ENCODE data around the gene NRG2. TPM values are rescaled to one million over a fixed set of nuclear protein-coding genes. Genes with fewer than 3 reads are reported as not detected.

The NRG2 gene
- total and polyA plus RNA-seq, 2 experiments from 2014 or later = 0.05 TPM; not detected in 1

GRCh38 chr5:140049205-140049604 is 6.1 kb upstream of the NRG2 start:
- WGBS, 2 experiments (ENCODE audit: low coverage in 1 of 2, low lambda C conversion rate in 2 of 2, missing lambda C conversion rate in 2 of 2) = 83 to 89% methylated on average over 1 of the region's 1 CpG
- Histone ChIP-seq H3K4me1 (ENCODE audit: insufficient read depth) (no peaks in the 10 kb centered on the region), H3F3A (ENCODE audit: insufficient read depth) (no peaks in the 10 kb centered on the region), H3K36me3 (ENCODE audit: low read depth) (no peaks in the 10 kb centered on the region), H3K4me2 (ENCODE audit: unreplicated experiment) (no peak overlapping the region), H3K9me2 (ENCODE audit: insufficient read depth) (no peaks in the 10 kb centered on the region), H4K20me1 (ENCODE audit: insufficient read depth) (no peaks in the 10 kb centered on the region), H3K4me3 (no peak overlapping the region), H3K9me3 (ENCODE audit: low read depth) (no peaks in the 10 kb centered on the region), H3K79me2 (ENCODE audit: insufficient read depth) (no peaks in the 10 kb centered on the region), H3K27me3 (replicated peaks; ENCODE audit: insufficient read depth) (peaks cover 34% of the 10 kb centered on the region; the same call in 1 of the 2 replicates), H2AFZ (no peak overlapping the region), H3K9ac (no peak overlapping the region), H3K27ac (no peak overlapping the region)
- TF ChIP-seq EZH2phosphoT487 (IDR thresholded peaks at IDR 0.05; ENCODE audit: insufficient read depth, low read depth) (no peak), EZH2 (IDR thresholded peaks at IDR 0.05; ENCODE audit: insufficient read depth, poor library complexity, severe bottlenecking) (no peak)
- in situ Hi-C loops (cut with MboI) = no loop called here
- DNase-seq = no peak

GRCh38 chr5:140044041-140044440 is 942 bp upstream of the NRG2 start:
- Histone ChIP-seq H3K4me2 (ENCODE audit: unreplicated experiment) (no peak overlapping the region), H3K27me3 (replicated peaks; ENCODE audit: insufficient read depth) (peaks cover 31% of the 10 kb centered on the region; the same call in 1 of the 2 replicates), H3F3A (ENCODE audit: insufficient read depth) (no peaks in the 10 kb centered on the region), H3K4me3 (no peak overlapping the region), H3K4me1 (ENCODE audit: insufficient read depth) (no peaks in the 10 kb centered on the region), H4K20me1 (ENCODE audit: insufficient read depth) (no peaks in the 10 kb centered on the region), H3K79me2 (ENCODE audit: insufficient read depth) (no peaks in the 10 kb centered on the region), H3K27ac (no peak overlapping the region), H3K36me3 (ENCODE audit: low read depth) (no peaks in the 10 kb centered on the region), H2AFZ (no peak overlapping the region), H3K9me2 (ENCODE audit: insufficient read depth) (no peaks in the 10 kb centered on the region), H3K9ac (no peak overlapping the region), H3K9me3 (ENCODE audit: low read depth) (no peaks in the 10 kb centered on the region)
- in situ Hi-C loops (cut with MboI) = no loop called here
- TF ChIP-seq EZH2 (IDR thresholded peaks at IDR 0.05; ENCODE audit: insufficient read depth, poor library complexity, severe bottlenecking) (no peak), EZH2phosphoT487 (IDR thresholded peaks at IDR 0.05; ENCODE audit: insufficient read depth, low read depth) (no peak)
- DNase-seq = peak; percentile 3
- WGBS, 2 experiments (ENCODE audit: low coverage in 1 of 2, low lambda C conversion rate in 2 of 2, missing lambda C conversion rate in 2 of 2) = 40 to 43% methylated on average over 1 of the region's 1 CpG

GRCh38 chr5:140043508-140043872 is 391 bp upstream of the NRG2 start:
- H3K27ac ChIP-seq = no peak overlapping the region
- no peak for DNase-seq
- H4K20me1 ChIP-seq (ENCODE audit: insufficient read depth) = no peaks in the 10 kb centered on the region
- H3F3A ChIP-seq (ENCODE audit: insufficient read depth) = no peaks in the 10 kb centered on the region
- no peaks in the 10 kb centered on the region for H3K9me3 ChIP-seq (ENCODE audit: low read depth)
- no peaks in the 10 kb centered on the region for H3K79me2 ChIP-seq (ENCODE audit: insufficient read depth)
- 1 to 2% methylated on average over 12 of the region's 12 CpGs for WGBS, 2 experiments (ENCODE audit: low coverage in 1 of 2, low lambda C conversion rate in 2 of 2, missing lambda C conversion rate in 2 of 2)
- H3K9me2 ChIP-seq (ENCODE audit: insufficient read depth) = no peaks in the 10 kb centered on the region
- H2AFZ ChIP-seq = peak overlapping the region; percentile 81
- H3K9ac ChIP-seq = no peak overlapping the region
- no peaks in the 10 kb centered on the region for H3K36me3 ChIP-seq (ENCODE audit: low read depth)
- H3K4me1 ChIP-seq (ENCODE audit: insufficient read depth) = no peaks in the 10 kb centered on the region
- H3K27me3 ChIP-seq (replicated peaks; ENCODE audit: insufficient read depth) = peaks cover 31% of the 10 kb centered on the region; the same call in 1 of the 2 replicates
- TF ChIP-seq EZH2 (IDR thresholded peaks at IDR 0.05; ENCODE audit: insufficient read depth, poor library complexity, severe bottlenecking) = no peak
- TF ChIP-seq EZH2phosphoT487 (IDR thresholded peaks at IDR 0.05; ENCODE audit: insufficient read depth, low read depth) = no peak
- H3K4me3 ChIP-seq = peak overlapping the region; percentile 76
- peak overlapping the region; percentile 93 for H3K4me2 ChIP-seq (ENCODE audit: unreplicated experiment)
- in situ Hi-C loops (cut with MboI) = no loop called here

GRCh38 chr5:140042393-140042642 is 781 bp downstream of the NRG2 start:
- peak overlapping the region; percentile 81 for H2AFZ ChIP-seq
- H3K9ac ChIP-seq = no peak overlapping the region
- in situ Hi-C loops (cut with MboI) = no loop called here

More at GRCh38 chr5:140042393-140042642, 781 bp downstream of the NRG2 start:
- Histone ChIP-seq H3K4me2 (ENCODE audit: unreplicated experiment) (peak overlapping the region; percentile 93), H3K9me3 (ENCODE audit: low read depth) (no peaks in the 10 kb centered on the region), H3K79me2 (ENCODE audit: insufficient read depth) (no peaks in the 10 kb centered on the region), H3K27ac (no peak overlapping the region), H3K36me3 (ENCODE audit: low read depth) (no peaks in the 10 kb centered on the region), H3K4me3 (peak overlapping the region; percentile 76), H3K4me1 (ENCODE audit: insufficient read depth) (no peaks in the 10 kb centered on the region), H3K9me2 (ENCODE audit: insufficient read depth) (no peaks in the 10 kb centered on the region), H3F3A (ENCODE audit: insufficient read depth) (no peaks in the 10 kb centered on the region), H4K20me1 (ENCODE audit: insufficient read depth) (no peaks in the 10 kb centered on the region), H3K27me3 (replicated peaks; ENCODE audit: insufficient read depth) (peaks cover 25% of the 10 kb centered on the region; the same call in 1 of the 2 replicates)
- 1 to 8% methylated on average over 11 to 17 of the region's 19 CpGs for WGBS, 2 experiments (ENCODE audit: low coverage in 1 of 2, low lambda C conversion rate in 2 of 2, missing lambda C conversion rate in 2 of 2)
- TF ChIP-seq EZH2 (IDR thresholded peaks at IDR 0.05; ENCODE audit: insufficient read depth, poor library complexity, severe bottlenecking) (no peak), EZH2phosphoT487 (IDR thresholded peaks at IDR 0.05; ENCODE audit: insufficient read depth, low read depth) (no peak)
- no peak for DNase-seq
